SK-N-SH (cell line): ENCODE measurements around the gene ATL3. TPM values are rescaled to one million over a fixed set of nuclear protein-coding genes. Genes with fewer than 3 reads are reported as not detected.

Source experiments
- CTCF ChIA-PET: fragments of 300-600, 350-600 bp; formaldehyde crosslinking; extraction: SDS; loops from one replicate; lab custom pipeline; 2021; lab: Yijun Ruan, JAX
- POLR2A ChIA-PET: fragments of 350-600 bp; sonication (Branson Sonifier 250); formaldehyde crosslinking; extraction: SDS; loops from one replicate; lab custom pipeline; 2020; ENCODE audit warnings: antibody characterized with exemption, inconsistent platforms; lab: Yijun Ruan, JAX
- DNase-seq: peaks from one replicate; pipeline ENCODE4 v3.0.0; 2012
- H2AFZ ChIP-seq: fragments of 200-600 bp; sonication (generic); 2 replicates; pipeline ENCODE4 v1.8.1; 2016; ENCODE audit warnings: antibody characterized with exemption, mild to moderate bottlenecking, low read depth
- H3F3A ChIP-seq: fragments of 200-600 bp; sonication (generic); replicated peaks from 2 replicates; pipeline ENCODE3; 2016; ENCODE audit warnings: antibody characterized with exemption, mild to moderate bottlenecking; ENCODE audit not compliant: insufficient read depth
- H3K27ac ChIP-seq, 2 experiments: fragments of 200-500 bp in 1 of 2; fragments of 200-600 bp in 1 of 2; sonication (Bioruptor generic) in 1 of 2; sonication (generic), shearing (Covaris generic) in 1 of 2; 2 replicates each; pipeline versions ENCODE4 v1.5.1 to v1.6.1; 2014 to 2016; ENCODE audit warnings: low read depth in 2 of 2, inconsistent platforms in 1 of 2, low read length in 1 of 2, mild to moderate bottlenecking in 1 of 2, mixed read lengths in 1 of 2
- H3K27me3 ChIP-seq: fragments of 200-600 bp; sonication (generic), shearing (Covaris generic); 2 replicates; pipeline ENCODE4 v1.6.1; 2016; ENCODE audit warnings: mixed run types; ENCODE audit not compliant: insufficient read depth
- H3K36me3 ChIP-seq, 2 experiments: fragments of 200-500 bp in 1 of 2; fragments of 200-600 bp in 1 of 2; sonication (Bioruptor generic) in 1 of 2; sonication (generic) in 1 of 2; replicated peaks in 1 of 2; 2 replicates each; pipeline versions ENCODE3 to v1.5.1; 2014 to 2016; ENCODE audit warnings: low read length in 1 of 2, mild to moderate bottlenecking in 1 of 2; ENCODE audit not compliant: insufficient read depth in 2 of 2, control insufficient read depth in 1 of 2
- H3K4me1 ChIP-seq, 2 experiments: fragments of 200-500 bp in 1 of 2; fragments of 200-600 bp in 1 of 2; sonication (Bioruptor generic) in 1 of 2; sonication (generic), shearing (Covaris generic) in 1 of 2; 2 replicates each; pipeline versions ENCODE4 v1.5.1 to v1.6.1; 2014 to 2016; ENCODE audit warnings: low read depth in 1 of 2, low read length in 1 of 2, mixed run types in 1 of 2; ENCODE audit not compliant: insufficient read depth in 2 of 2, control insufficient read depth in 1 of 2
- H3K4me2 ChIP-seq: fragments of 200-600 bp; sonication (generic), shearing (Covaris generic); 2 replicates; pipeline ENCODE4 v1.6.1; 2017; ENCODE audit warnings: mixed run types
- H3K4me3 ChIP-seq, 2 experiments: fragments of 200-500 bp in 1 of 2; fragments of 200-600 bp in 1 of 2; sonication (Bioruptor generic) in 1 of 2; sonication (generic), shearing (Covaris generic) in 1 of 2; 2 replicates each; pipeline versions ENCODE4 v1.5.1 to v1.8.1; 2014 to 2016; ENCODE audit warnings: low read depth in 2 of 2, inconsistent platforms in 1 of 2, low read length in 1 of 2, mild to moderate bottlenecking in 1 of 2, mixed read lengths in 1 of 2, moderate library complexity in 1 of 2
- H3K79me2 ChIP-seq: fragments of 200-600 bp; sonication (generic); 2 replicates; pipeline ENCODE4 v1.8.1; 2017; ENCODE audit warnings: mild to moderate bottlenecking; ENCODE audit not compliant: insufficient read depth
- H3K9ac ChIP-seq: fragments of 200-600 bp; sonication (generic); 2 replicates; pipeline ENCODE4 v1.6.1; 2017; ENCODE audit warnings: mixed run types
- H3K9me2 ChIP-seq: fragments of 200-600 bp; sonication (generic); 2 replicates; pipeline ENCODE4 v1.6.1; 2017; ENCODE audit warnings: mixed run types
- H3K9me3 ChIP-seq: fragments of 200-600 bp; sonication (generic); 2 replicates; pipeline ENCODE4 v1.6.1; 2017; ENCODE audit warnings: mixed run types, mild to moderate bottlenecking, moderate library complexity
- H4K20me1 ChIP-seq: fragments of 200-600 bp; sonication (generic); 2 replicates; pipeline ENCODE4 v1.6.1; 2017; ENCODE audit warnings: mild to moderate bottlenecking, mixed run types; ENCODE audit not compliant: insufficient read depth
- CHD2 ChIP-seq: fragments of 150-350 bp; IDR thresholded peaks from 2 replicates; pipeline ENCODE4 v1.6.1; 2018; ENCODE audit warnings: low read length; ENCODE audit not compliant: partially characterized antibody
- JUND ChIP-seq: IDR thresholded peaks from 2 replicates; pipeline ENCODE4 v1.4.0; 2012
- MAX ChIP-seq: IDR thresholded peaks from 2 replicates; pipeline ENCODE4 v1.4.0; 2012; ENCODE audit warnings: low read depth
- MEF2A ChIP-seq: IDR thresholded peaks from 2 replicates; pipeline ENCODE4 v1.4.0; 2012; ENCODE audit warnings: low read depth, borderline replicate concordance
- MXI1 ChIP-seq: IDR thresholded peaks from 2 replicates; pipeline ENCODE4 v1.6.1; 2012; ENCODE audit warnings: mild to moderate bottlenecking, low read depth, low read length, improper control_type of control experiment
- POLR2AphosphoS5 ChIP-seq: IDR thresholded peaks from 2 replicates; pipeline ENCODE4 v1.6.1; 2012; ENCODE audit warnings: low read depth, low read length
- SIN3A ChIP-seq: IDR thresholded peaks from 2 replicates; pipeline ENCODE4 v1.6.1; 2012; ENCODE audit warnings: low read depth, mild to moderate bottlenecking, low read length, moderate library complexity, borderline replicate concordance
- TAF1 ChIP-seq: IDR thresholded peaks from 2 replicates; pipeline ENCODE4 v1.6.1; 2012; ENCODE audit warnings: low read depth, mild to moderate bottlenecking, low read length, moderate library complexity, borderline replicate concordance
- TCF12 ChIP-seq: IDR thresholded peaks from 2 replicates; pipeline ENCODE4 v1.4.0; 2012
- TEAD4 ChIP-seq: IDR thresholded peaks from 2 replicates; pipeline ENCODE4 v1.4.0; 2012; ENCODE audit warnings: mild to moderate bottlenecking, borderline replicate concordance; ENCODE audit not compliant: insufficient read depth
- USF2 ChIP-seq: fragments of 150-350 bp; IDR thresholded peaks from 2 replicates; pipeline ENCODE4 v1.6.1; 2017; ENCODE audit warnings: antibody characterized with exemption, low read length, low read depth, borderline replicate concordance
- WGBS: methylation state at CpG from one replicate; pipeline ENCODE4 v1.1.6; 2017; ENCODE audit warnings: low lambda C conversion rate; 5-methylcytosine and 5-hydroxymethylcytosine counted together
- polyA plus RNA-seq, 3 experiments: library from polyadenylated mRNA; depleted of rRNA; stranded (reverse); fragments of >200 nt; gene quantifications; 2 replicates each; pipeline ENCODE4 v1.2.3, GENCODE V29; 2012
- TF ChIP-seq, protein P1 (sequence below): IDR thresholded peaks from 2 replicates; pipeline ENCODE4 v1.4.0; 2012; ENCODE audit warnings: low read depth, borderline replicate concordance

The ATL3 gene
- polyA plus RNA-seq, 1 of the 3 experiments (the other 2 are of a cell fraction): 13.1 TPM

DNA sequence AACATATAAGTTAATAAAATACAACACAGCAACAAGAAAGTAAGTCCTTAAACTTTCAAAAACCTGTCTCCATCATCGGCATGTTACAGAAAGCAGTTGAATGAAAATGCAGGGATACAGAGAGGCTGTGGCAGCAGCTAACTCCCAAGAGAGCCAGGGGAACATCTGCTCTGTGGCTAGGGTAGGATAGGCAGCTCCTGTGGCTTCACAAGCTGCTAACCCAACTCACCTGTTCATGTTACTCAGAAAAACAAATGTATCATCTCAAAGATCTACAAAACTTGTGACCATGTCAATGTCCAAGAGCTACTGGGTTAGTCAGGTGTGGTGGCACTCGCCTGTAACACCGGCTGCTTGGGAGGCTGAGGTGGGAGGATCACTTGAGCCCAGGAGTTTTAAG is 41.8 kb downstream of the ATL3 start:
- H3K27me3 ChIP-seq: no peaks in the 10 kb centered on the region
- no peaks in the 10 kb centered on the region for H3K9me2 ChIP-seq
- H3K9ac ChIP-seq: no peak overlapping the region
- no peak overlapping the region for H2AFZ ChIP-seq
- ChIA-PET POLR2A (no interaction called here), CTCF (interaction anchor here (0.8 to 6.0 kb wide), 7 partner anchors 10 to 150 kb away, joined by 3 to 39 read pairs (median 3); no protein-coding TSS in a partner anchor)
- H3K79me2 ChIP-seq: no peaks in the 10 kb centered on the region
- peaks cover 7% of the 10 kb centered on the region for H3F3A ChIP-seq
- no peak overlapping the region for H3K4me2 ChIP-seq
- no peaks in the 10 kb centered on the region for H3K4me1 ChIP-seq
- H4K20me1 ChIP-seq: no peaks in the 10 kb centered on the region
- TF ChIP-seq MAX: no peak
- TF ChIP-seq TEAD4: no peak
- TF ChIP-seq SIN3A: no peak
- no peak for TF ChIP-seq MXI1
- TF ChIP-seq, protein P1, sequence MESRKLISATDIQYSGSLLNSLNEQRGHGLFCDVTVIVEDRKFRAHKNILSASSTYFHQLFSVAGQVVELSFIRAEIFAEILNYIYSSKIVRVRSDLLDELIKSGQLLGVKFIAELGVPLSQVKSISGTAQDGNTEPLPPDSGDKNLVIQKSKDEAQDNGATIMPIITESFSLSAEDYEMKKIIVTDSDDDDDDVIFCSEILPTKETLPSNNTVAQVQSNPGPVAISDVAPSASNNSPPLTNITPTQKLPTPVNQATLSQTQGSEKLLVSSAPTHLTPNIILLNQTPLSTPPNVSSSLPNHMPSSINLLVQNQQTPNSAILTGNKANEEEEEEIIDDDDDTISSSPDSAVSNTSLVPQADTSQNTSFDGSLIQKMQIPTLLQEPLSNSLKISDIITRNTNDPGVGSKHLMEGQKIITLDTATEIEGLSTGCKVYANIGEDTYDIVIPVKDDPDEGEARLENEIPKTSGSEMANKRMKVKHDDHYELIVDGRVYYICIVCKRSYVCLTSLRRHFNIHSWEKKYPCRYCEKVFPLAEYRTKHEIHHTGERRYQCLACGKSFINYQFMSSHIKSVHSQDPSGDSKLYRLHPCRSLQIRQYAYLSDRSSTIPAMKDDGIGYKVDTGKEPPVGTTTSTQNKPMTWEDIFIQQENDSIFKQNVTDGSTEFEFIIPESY: no peak
- no peak for TF ChIP-seq USF2
- no peak for TF ChIP-seq POLR2AphosphoS5
- TF ChIP-seq MEF2A: no peak
- TF ChIP-seq CHD2: no peak
- no peak for TF ChIP-seq TAF1
- no peak for TF ChIP-seq JUND
- TF ChIP-seq, all 33 proteins: peak for 0
- no peak for DNase-seq
- H3K4me3 ChIP-seq: no peak overlapping the region
- H3K36me3 ChIP-seq: peaks cover 32 to 74% of the 10 kb centered on the region in 2 experiments
- 95% methylated on average over 3 of the region's 3 CpGs for WGBS
- H3K27ac ChIP-seq: no peak overlapping the region
- H3K9me3 ChIP-seq: no peaks in the 10 kb centered on the region

GRCh38 chr11:63623513-63624140 is 47.5 kb downstream of the ATL3 start:
- H3K27ac ChIP-seq: no peak overlapping the region
- no peak overlapping the region for H3K4me3 ChIP-seq
- H3K36me3 ChIP-seq: peaks cover 0 to 25% of the 10 kb centered on the region in 2 experiments
- TF ChIP-seq POLR2AphosphoS5 (0 out of 2 replicates have a peak, but pooled peaks have one; percentile 2), TCF12 (no peak)
- no peak overlapping the region for H3K4me2 ChIP-seq
- H3K79me2 ChIP-seq: no peaks in the 10 kb centered on the region
- no peaks in the 10 kb centered on the region for H4K20me1 ChIP-seq
- no peak for DNase-seq
- no peak overlapping the region for H2AFZ ChIP-seq
- CTCF ChIA-PET: interaction anchor here (0.7 to 3.5 kb wide), 5 partner anchors 10 to 145 kb away, joined by 3 to 18 read pairs (median 10); partner anchors contain the start of gene ATL3
- H3F3A ChIP-seq: peaks cover 12% of the 10 kb centered on the region
- H3K9ac ChIP-seq: no peak overlapping the region
- peaks cover 0 to 17% of the 10 kb centered on the region in 2 experiments; a peak in 2 of 4 replicates for H3K4me1 ChIP-seq
- no peaks in the 10 kb centered on the region for H3K9me3 ChIP-seq
- H3K27me3 ChIP-seq: no peaks in the 10 kb centered on the region
- WGBS: 41% methylated on average over 6 of the region's 7 CpGs
- H3K9me2 ChIP-seq: no peaks in the 10 kb centered on the region
- POLR2A ChIA-PET: no interaction called here
